HG03565 (cell line): Measurements from ENCODE around the gene KCNJ10.

Experiments used
- ATAC-seq: cut with Tn5 transposase; IDR thresholded peaks from one replicate; pipeline ENCODE4 v1.9.1; 2021; ENCODE audit warnings: mild to moderate bottlenecking, moderate library complexity; ENCODE audit not compliant: unreplicated experiment

The KCNJ10 gene

DNA sequence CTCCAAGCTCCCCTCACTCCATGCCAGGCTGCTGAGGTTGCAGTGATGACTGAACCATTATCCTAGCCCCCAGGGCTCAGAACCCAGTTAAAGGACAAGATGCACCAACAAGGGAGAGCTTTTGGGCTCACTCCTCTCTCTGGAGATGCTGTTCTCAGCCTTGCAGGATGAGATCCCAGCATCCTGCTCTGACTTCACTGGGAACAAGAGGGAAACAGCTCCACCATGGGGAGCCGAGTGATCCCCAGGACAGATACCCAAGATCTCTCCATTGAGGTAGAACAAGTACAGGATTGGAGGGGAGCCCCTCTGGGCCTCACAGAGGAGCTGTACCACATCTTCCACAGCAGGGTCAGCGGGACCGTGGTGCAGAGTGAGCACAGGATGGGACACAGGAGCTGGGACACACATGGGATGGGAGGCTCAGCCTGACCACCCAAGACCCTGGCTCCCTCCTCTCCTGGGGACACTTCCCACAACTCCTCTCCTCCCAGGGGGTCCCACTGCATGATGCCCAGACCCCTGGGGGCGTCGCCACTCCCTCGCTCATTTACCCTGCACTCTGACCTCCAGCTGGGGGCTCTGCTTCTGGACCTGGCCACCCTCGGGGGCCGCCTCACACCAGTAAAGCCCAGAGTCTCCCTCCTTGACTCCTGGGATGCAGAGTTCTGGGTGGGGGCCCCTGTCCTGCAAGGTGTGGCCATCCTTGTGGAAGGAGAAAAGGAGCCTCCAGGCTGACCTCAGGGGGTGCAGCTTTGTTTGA lies 97.3 kb downstream of the KCNJ10 start:
- ATAC-seq, result no peak

DNA sequence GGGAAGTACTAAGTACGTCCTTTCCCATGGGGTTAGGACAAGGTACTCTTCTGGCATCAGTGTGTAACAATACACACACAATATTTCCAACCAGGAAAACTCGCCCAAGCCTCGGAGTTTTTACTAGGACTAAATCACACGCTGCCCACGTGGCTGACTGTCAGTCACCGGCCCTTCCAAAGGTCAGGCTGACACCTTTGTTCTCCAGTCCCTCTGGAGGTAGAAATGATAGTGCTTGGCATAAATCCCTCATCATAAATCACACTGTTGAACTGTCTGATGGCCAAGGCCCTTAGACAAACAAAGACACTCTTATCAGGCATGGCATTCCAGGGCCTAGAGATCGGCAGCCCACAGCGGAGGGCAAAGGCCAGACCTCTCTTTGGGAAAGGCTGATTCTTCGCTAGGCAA lies 99.0 kb downstream of the KCNJ10 start:
- ATAC-seq, result no peak

GRCh38 chr1:159968901-159969300 lies 101.1 kb downstream of the KCNJ10 start:
- no peak for ATAC-seq

DNA sequence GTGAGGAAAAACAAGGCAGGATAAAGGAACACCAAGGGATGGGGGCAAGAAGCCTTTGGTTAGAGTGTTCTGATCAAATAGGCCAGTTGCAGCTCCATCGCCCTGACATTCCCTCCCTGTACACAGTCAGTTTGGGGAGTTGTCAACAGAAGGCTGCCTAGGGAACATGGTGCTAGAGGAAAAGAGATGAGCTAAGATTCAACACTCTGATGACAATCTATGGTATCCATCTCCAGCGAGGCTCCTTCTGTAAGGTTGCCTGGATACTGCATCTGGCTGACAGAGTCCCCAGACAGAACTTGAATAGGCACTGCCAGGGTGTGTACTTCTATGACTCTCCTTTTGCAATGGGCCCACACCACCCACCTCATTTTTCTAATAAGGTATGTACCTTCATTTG lies 104.7 kb downstream of the KCNJ10 start:
- no peak for ATAC-seq

DNA sequence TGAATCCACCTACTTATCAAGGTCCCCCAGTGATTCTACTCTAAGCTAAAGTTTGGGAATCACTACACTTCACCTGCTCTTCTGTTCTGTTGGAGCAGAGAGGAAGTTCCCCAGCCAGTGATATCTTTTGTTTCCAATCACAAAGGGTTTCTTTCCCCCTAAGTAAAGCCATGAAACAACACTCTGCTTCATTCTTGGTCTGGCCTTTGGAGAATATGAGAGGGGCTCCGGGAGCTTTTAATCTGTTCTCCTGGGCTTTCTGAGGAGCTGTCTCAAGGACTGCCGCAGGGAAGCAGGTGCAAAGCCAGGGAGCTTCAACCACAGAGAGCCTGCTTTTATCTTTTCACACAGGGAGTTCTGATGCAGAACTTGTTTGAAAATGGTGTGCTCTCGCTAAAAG lies 105.8 kb downstream of the KCNJ10 start:
- no peak for ATAC-seq

DNA sequence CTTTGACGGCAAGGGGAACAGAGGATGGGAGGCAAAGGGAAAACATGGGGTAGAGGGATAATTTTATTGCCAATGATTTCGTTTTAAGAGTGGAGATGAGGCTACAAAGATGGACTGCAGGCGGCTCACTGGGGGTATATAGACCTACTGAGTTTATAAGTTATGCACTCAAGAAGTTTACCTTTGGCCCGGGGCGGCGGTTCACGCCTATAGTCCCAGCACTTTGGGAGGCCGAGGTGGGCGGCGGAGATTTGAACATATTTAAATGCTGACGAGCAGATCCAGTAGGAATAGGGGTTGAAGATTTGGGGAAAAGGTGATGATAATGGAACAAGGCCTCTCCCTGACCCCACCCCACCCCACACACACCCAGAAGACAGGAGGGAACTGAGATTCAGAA lies 107.8 kb downstream of the KCNJ10 start:
- ATAC-seq, result no peak

DNA sequence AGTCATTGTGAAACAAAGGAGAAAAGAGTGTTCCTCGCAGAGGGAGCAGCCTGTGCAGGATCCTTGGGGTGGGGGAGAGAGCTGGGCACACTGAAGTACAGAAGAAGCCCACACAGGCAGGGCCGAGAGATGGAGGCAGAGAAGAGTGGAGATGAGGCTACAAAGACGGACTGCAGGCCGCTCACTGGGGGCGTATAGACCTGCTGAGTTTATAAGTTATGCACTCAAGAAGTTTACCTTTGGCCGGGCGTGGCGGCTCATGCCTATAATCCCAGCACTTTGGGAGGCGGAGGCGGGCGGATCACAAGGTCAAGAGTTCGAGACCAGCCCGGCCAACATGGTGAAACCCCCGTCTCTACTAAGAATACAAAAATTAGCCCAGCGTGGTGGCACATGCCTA lies 108.3 kb downstream of the KCNJ10 start:
- no peak for ATAC-seq

GRCh38 chr1:159960721-159961381 lies 109.1 kb downstream of the KCNJ10 start:
- no peak for ATAC-seq

DNA sequence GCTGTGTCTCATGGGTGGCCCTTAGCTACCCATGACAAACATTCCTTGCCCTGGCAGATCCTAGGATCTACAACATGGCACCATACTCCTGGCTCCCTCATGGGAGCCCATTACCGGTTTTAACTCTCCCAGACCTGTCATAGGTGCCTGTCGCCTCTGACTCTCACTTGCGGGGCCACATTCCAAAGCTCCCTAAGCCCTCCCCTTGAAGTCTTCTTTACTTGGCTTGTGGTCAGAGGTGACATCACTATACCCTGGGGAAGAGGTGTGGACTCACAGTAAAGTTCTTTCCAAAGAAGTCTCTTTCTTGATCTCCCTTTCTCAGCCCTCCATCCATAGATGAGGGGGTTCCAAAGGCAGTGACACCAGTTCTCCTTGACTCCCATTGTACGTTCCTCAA lies 110.5 kb downstream of the KCNJ10 start:
- ATAC-seq, result no peak

DNA sequence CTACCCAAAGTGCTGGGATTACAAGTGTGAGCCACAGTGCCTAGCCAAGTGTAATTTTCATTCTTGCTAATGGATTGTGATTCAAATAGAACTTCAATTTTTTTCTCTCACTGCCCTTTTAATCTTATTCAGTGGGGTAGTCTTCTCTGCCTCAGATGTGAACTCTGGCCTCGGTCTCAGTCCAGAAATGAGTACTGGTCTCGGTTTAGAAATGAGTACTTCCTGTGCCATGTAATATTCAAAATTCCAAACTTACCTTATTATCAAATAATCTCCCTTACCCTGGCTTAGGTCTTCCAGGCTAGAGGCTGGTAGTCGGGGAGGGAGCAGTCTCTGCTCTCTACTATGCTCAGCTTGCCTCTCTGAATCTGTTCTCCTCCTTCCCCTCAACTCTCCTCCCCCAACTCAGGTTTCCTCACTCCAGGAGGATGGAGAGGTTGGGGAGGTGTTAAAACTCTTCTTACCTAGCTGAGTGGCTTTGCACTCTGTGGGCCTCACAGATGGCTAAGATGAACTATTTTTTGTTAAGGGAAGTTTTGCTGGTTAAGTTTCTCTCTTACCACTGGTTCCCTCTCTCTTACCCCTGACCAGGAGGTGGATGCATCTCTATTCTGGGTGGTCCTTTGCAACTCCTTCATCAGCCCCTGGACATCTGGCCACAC lies 111.1 kb downstream of the KCNJ10 start:
- peak; percentile 71 for ATAC-seq

- no peak for ATAC-seq
Measured at GRCh38 chr1:159957824-159958268, 112.1 kb downstream of the KCNJ10 start.

DNA sequence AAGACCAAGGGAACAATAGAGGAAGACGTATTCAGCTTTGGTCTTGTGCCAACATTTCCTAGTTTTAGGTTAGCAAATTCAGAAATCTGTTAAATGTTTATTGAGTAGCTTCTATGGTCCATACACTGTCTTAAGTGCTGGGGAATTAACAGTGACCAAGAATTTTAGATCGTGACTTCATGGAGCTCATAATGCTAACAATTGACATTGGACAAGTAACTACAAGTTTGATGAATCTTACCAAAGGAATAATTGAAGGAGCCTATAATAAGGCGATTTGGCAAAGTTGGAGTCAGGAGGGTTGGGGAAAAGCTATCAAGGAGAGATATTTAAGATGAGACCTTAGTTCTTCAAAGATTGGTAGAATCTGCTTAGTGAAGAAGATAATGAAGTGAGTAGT lies 114.5 kb downstream of the KCNJ10 start:
- ATAC-seq, result no peak

GRCh38 chr1:159953536-159954515 lies 116.1 kb downstream of the KCNJ10 start, which contains the start of gene SLAMF9:
Gene SLAMF9, minus strand, starts transcription at chr1:159954237. Its CDS starts 100 bp downstream, at chr1:159954137.
- no peak for ATAC-seq

DNA sequence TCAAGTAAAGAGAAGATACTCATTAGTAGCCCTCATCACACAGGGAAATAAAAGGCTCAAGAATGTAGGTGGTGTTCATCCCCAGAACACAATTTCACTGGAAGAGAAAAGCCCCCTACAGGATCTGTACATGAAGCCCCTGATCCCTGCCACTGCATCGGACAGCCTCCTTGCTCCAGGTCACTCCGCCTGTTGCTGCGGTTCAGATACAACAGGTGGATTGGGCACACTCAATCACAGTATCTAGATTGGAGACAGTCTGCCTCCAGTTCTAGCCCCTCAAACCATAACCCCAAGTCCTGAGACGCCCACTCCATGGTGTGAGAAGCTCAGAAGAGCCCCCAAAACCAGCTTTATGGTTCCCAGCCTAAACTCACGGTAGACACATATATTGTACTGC lies 117.0 kb downstream of the KCNJ10 start:
- ATAC-seq, result no peak

- no peak for ATAC-seq
Measured at GRCh38 chr1:159951551-159951950, 118.4 kb downstream of the KCNJ10 start.

GRCh38 chr1:159951016-159951415 lies 118.9 kb downstream of the KCNJ10 start:
- ATAC-seq, result no peak

DNA sequence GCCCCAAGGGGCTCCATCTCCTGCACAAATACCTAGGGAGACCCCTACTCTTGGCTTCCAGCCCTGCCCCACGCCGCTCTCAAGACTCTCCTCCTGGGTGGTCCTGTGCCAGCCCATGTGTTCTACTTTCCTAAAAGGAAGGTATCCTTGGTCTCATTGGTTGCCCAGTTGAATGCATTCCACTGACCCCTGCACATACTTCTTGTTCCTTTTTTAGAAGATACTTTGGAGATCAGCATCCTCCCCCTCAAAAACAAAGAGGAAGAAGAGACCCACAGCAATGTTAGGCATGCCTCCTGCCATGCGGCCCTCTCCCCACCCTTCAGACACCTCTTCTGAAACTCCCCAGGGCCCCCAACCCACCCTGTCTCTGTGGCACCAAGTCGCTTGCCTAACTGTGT lies 120.0 kb downstream of the KCNJ10 start:
- ATAC-seq, result no peak

- ATAC-seq, result no peak
Measured at GRCh38 chr1:159949123-159949522, 120.8 kb downstream of the KCNJ10 start.
